Neural cell (in vitro differentiated cells): Measurements from ENCODE around the gene LKAAEAR1. TPM values are rescaled to one million over a fixed set of nuclear protein-coding genes. Genes with fewer than 3 reads are reported as not detected.

Experiments
- H2AFZ ChIP-seq: fragments of 200-600, 300-800 bp; sonication (generic), shearing (Covaris generic); 2 replicates; pipeline ENCODE4 v1.6.0; 2014; ENCODE audit warnings: low read depth, mild to moderate bottlenecking, antibody characterized with exemption, low read length, moderate library complexity
- H3F3A ChIP-seq: fragments of 200-600 bp; shearing (Covaris generic); 2 replicates; pipeline ENCODE4 v1.6.1; 2016; ENCODE audit warnings: mild to moderate bottlenecking, moderate library complexity, mixed read lengths, antibody characterized with exemption, low read length; ENCODE audit not compliant: insufficient read depth, poor library complexity, severe bottlenecking
- H3K27ac ChIP-seq: fragments of 200-600, 300-800 bp; sonication (generic), shearing (Covaris generic); 2 replicates; pipeline ENCODE4 v1.5.1; 2014; ENCODE audit warnings: mild to moderate bottlenecking, low read length, moderate library complexity
- H3K27me3 ChIP-seq: fragments of 300-800, 200-600 bp; sonication (generic), shearing (Covaris generic); 2 replicates; pipeline ENCODE4 v1.6.0; 2014; ENCODE audit warnings: mild to moderate bottlenecking, low read depth, low read length, moderate library complexity; ENCODE audit not compliant: insufficient read depth
- H3K36me3 ChIP-seq: fragments of 300-800, 200-600 bp; sonication (generic), shearing (Covaris generic); 2 replicates; pipeline ENCODE4 v1.5.1; 2014; ENCODE audit warnings: mild to moderate bottlenecking, antibody characterized with exemption, low read length, moderate library complexity; ENCODE audit not compliant: insufficient read depth
- H3K4me2 ChIP-seq: fragments of 300-800, 200-600 bp; sonication (generic), shearing (Covaris generic); 2 replicates; pipeline ENCODE4 v1.6.0; 2014; ENCODE audit warnings: mild to moderate bottlenecking, low read length
- H3K4me3 ChIP-seq: fragments of 300-800, 200-600 bp; sonication (generic), shearing (Covaris generic); 2 replicates; pipeline ENCODE4 v1.5.1; 2014; ENCODE audit warnings: mild to moderate bottlenecking, low read length, moderate library complexity
- H3K79me2 ChIP-seq: fragments of 200-600 bp; shearing (Covaris generic); replicated peaks from 2 replicates; pipeline ENCODE4 v1.6.0; 2014; ENCODE audit warnings: mild to moderate bottlenecking, low read length, moderate library complexity; ENCODE audit not compliant: insufficient read depth
- H3K9ac ChIP-seq: fragments of 300-800, 200-600 bp; sonication (generic), shearing (Covaris generic); 2 replicates; pipeline ENCODE4 v1.6.1; 2016; ENCODE audit warnings: mild to moderate bottlenecking, low read length, mixed read lengths
- H3K9me2 ChIP-seq: fragments of 200-600 bp; shearing (Covaris generic); 2 replicates; pipeline ENCODE4 v1.6.1; 2016; ENCODE audit warnings: mild to moderate bottlenecking, low read length, mixed read lengths; ENCODE audit not compliant: insufficient read depth
- H3K9me3 ChIP-seq: fragments of 200-600, 300-800 bp; sonication (generic), shearing (Covaris generic); 2 replicates; pipeline ENCODE4 v1.6.1; 2016; ENCODE audit warnings: mild to moderate bottlenecking, mixed run types, low read length, moderate library complexity, mixed read lengths
- H4K20me1 ChIP-seq: fragments of 200-600 bp; shearing (Covaris generic); 2 replicates; pipeline ENCODE4 v1.6.1; 2016; ENCODE audit warnings: mild to moderate bottlenecking, mixed run types; ENCODE audit not compliant: insufficient read depth
- CTCF ChIP-seq: fragments of 450-650 bp; IDR thresholded peaks from 2 replicates; pipeline ENCODE4 v1.5.1; 2014; ENCODE audit warnings: antibody characterized with exemption, mild to moderate bottlenecking, moderate library complexity; ENCODE audit not compliant: poor library complexity, severe bottlenecking
- EP300 ChIP-seq: fragments of 450-650 bp; conservative IDR thresholded peaks from 2 replicates; pipeline ENCODE4 v1.6.1; 2014; ENCODE audit warnings: antibody characterized with exemption, mild to moderate bottlenecking, moderate library complexity; ENCODE audit not compliant: poor library complexity, severe bottlenecking
- EZH2 ChIP-seq: fragments of 200-600, 300-800 bp; shearing (Covaris generic), sonication (generic); IDR thresholded peaks from 2 replicates; pipeline ENCODE4 v1.6.1; 2014; ENCODE audit warnings: antibody characterized with exemption, low read length, borderline replicate concordance, mild to moderate bottlenecking; ENCODE audit not compliant: insufficient read depth, poor library complexity, severe bottlenecking
- MXI1 ChIP-seq: fragments of 450-650 bp; conservative IDR thresholded peaks from 2 replicates; pipeline ENCODE4 v1.6.1; 2014; ENCODE audit warnings: antibody characterized with exemption, mild to moderate bottlenecking; ENCODE audit not compliant: poor library complexity, severe bottlenecking
- POLR2AphosphoS5 ChIP-seq: IDR thresholded peaks from 2 replicates; pipeline ENCODE4 v1.6.1; 2012
- RAD21 ChIP-seq: fragments of 450-650 bp; conservative IDR thresholded peaks from 2 replicates; pipeline ENCODE4 v1.6.1; 2014; ENCODE audit warnings: antibody characterized with exemption, mild to moderate bottlenecking, moderate library complexity
- SMC3 ChIP-seq: fragments of 450-650 bp; conservative IDR thresholded peaks from 2 replicates; pipeline ENCODE4 v1.6.1; 2014; ENCODE audit warnings: antibody characterized with exemption, mild to moderate bottlenecking, moderate library complexity; ENCODE audit not compliant: poor library complexity
- TAF1 ChIP-seq: IDR thresholded peaks from 2 replicates; pipeline ENCODE4 v1.6.1; 2012; ENCODE audit warnings: low read depth
- polyA plus RNA-seq: library from polyadenylated mRNA; depleted of rRNA; stranded (reverse); fragments of >200 nt; gene quantifications from 2 replicates; pipeline ENCODE4 v1.2.3, GENCODE V29; 2014
- TF ChIP-seq, protein P1 (sequence below): IDR thresholded peaks from 2 replicates; pipeline ENCODE4 v1.6.1; 2012; ENCODE audit warnings: borderline replicate concordance

LKAAEAR1 gene
- polyA plus RNA-seq, 1 donor from 2014 or later, result 9.3 TPM

DNA sequence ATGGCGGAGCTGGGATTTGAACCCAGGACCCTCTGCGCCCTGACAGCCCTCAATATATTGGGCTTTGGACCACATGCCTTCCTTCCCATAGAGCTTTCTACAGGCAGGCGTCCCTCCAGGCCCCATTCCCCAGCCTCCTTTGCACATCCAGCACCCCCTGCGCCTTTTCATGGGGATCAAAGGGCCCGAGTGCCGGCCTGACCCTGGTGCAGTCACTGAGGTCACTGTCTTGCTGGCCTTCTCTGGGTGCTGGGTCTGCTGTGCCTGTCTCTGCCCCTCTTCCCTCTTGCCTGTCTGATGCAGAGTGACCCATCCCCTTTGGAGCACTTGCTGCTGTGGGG lies 2.6 kb downstream of the LKAAEAR1 start:
- Histone ChIP-seq H3K79me2 (no peaks in the 10 kb centered on the region), H3K9me2 (no peaks in the 10 kb centered on the region), H3K9ac (no peak overlapping the region), H3K36me3 (no peaks in the 10 kb centered on the region), H3K4me2 (no peak overlapping the region), H3F3A (no peaks in the 10 kb centered on the region), H3K27me3 (peaks cover 22% of the 10 kb centered on the region), H4K20me1 (no peaks in the 10 kb centered on the region), H3K9me3 (no peaks in the 10 kb centered on the region), H3K4me3 (no peak overlapping the region), H2AFZ (no peak overlapping the region), H3K27ac (no peak overlapping the region)
- TF ChIP-seq CTCF (no peak), RAD21 (no peak), SMC3 (no peak), EP300 (no peak), TAF1 (no peak), MXI1 (no peak), EZH2 (no peak), POLR2AphosphoS5 (no peak)
- TF ChIP-seq, protein P1, sequence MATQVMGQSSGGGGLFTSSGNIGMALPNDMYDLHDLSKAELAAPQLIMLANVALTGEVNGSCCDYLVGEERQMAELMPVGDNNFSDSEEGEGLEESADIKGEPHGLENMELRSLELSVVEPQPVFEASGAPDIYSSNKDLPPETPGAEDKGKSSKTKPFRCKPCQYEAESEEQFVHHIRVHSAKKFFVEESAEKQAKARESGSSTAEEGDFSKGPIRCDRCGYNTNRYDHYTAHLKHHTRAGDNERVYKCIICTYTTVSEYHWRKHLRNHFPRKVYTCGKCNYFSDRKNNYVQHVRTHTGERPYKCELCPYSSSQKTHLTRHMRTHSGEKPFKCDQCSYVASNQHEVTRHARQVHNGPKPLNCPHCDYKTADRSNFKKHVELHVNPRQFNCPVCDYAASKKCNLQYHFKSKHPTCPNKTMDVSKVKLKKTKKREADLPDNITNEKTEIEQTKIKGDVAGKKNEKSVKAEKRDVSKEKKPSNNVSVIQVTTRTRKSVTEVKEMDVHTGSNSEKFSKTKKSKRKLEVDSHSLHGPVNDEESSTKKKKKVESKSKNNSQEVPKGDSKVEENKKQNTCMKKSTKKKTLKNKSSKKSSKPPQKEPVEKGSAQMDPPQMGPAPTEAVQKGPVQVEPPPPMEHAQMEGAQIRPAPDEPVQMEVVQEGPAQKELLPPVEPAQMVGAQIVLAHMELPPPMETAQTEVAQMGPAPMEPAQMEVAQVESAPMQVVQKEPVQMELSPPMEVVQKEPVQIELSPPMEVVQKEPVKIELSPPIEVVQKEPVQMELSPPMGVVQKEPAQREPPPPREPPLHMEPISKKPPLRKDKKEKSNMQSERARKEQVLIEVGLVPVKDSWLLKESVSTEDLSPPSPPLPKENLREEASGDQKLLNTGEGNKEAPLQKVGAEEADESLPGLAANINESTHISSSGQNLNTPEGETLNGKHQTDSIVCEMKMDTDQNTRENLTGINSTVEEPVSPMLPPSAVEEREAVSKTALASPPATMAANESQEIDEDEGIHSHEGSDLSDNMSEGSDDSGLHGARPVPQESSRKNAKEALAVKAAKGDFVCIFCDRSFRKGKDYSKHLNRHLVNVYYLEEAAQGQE, result no peak

DNA sequence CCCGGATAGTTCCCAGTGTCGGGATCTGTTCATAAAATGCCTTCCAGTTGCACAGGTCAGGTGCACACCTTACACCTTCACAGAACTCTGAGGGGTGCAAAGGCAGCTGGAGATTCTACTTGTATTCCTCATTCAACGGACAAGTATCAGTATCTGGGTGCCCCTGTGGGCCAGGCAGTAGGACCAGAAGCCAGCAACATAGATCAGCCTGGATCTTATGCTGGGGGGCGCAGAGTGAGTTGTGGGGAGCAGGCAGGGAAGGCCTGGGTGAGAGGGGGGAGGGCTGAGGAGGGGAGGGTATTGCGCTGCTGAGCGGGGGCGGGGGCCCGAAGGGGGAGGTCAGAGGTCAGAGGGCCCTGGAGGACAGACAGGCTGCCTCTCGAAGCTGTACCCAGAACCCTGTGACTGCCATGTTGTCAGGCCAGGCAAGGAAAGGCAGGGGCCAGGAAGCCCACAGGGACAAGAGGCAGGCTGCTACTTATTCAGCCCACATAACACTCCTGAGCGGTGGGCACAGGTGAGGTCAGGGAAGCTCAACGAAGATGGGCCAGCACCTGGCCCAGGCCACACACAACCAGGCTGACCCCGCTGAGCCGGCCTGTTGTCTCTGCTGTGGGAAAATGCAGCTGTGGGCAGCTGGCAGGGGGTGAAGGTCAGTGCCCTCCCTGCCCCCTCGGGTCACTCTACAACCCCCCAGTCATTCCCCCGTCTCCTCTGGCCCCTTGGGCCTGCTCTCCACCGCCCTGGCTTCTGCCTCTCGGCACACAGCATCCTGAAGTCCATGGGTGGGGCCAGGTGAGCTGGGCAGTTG lies 3.2 kb downstream of the LKAAEAR1 start:
- Histone ChIP-seq H2AFZ (no peak overlapping the region), H3K4me3 (no peak overlapping the region), H3K27me3 (peaks cover 22% of the 10 kb centered on the region), H3K79me2 (no peaks in the 10 kb centered on the region), H3K4me2 (no peak overlapping the region), H4K20me1 (no peaks in the 10 kb centered on the region), H3K27ac (no peak overlapping the region), H3K36me3 (no peaks in the 10 kb centered on the region), H3K9me3 (no peaks in the 10 kb centered on the region), H3K9me2 (no peaks in the 10 kb centered on the region), H3K9ac (no peak overlapping the region), H3F3A (no peaks in the 10 kb centered on the region)
- TF ChIP-seq EP300, result no peak
- no peak for TF ChIP-seq EZH2
- TF ChIP-seq MXI1, result no peak
- no peak for TF ChIP-seq CTCF
- no peak for TF ChIP-seq RAD21
- no peak for TF ChIP-seq POLR2AphosphoS5
- TF ChIP-seq SMC3, result no peak
- TF ChIP-seq, protein P1, result no peak
- TF ChIP-seq TAF1, result no peak
